ENCODE results near the gene PRTFDC1. TPM values are rescaled to one million over a fixed set of nuclear protein-coding genes. Genes with fewer than 3 reads are reported as not detected.
A peak's percentile ranks its signal among the peaks of the same experiment; 100 is the strongest.

PRTFDC1 gene
- total RNA-seq, 4 donors from 2014 or later: 3.4 to 20.6 (median 13.9) TPM

GRCh38 chr10:24965051-24965450, 12.6 kb upstream of the PRTFDC1 start:
- no peaks in the 10 kb centered on the region for H3K36me3 ChIP-seq
- H3K9me3 ChIP-seq: no peaks in the 10 kb centered on the region
- H3K27me3 ChIP-seq: no peaks in the 10 kb centered on the region
- H3K4me3 ChIP-seq: no peak overlapping the region
- no peak for TF ChIP-seq POLR2A (IDR thresholded peaks at IDR 0.05)
- no peak for TF ChIP-seq CTCF (IDR thresholded peaks at IDR 0.05)
- H3K27ac ChIP-seq: no peak overlapping the region
- no peak for DNase-seq
- H3K4me1 ChIP-seq: no peaks in the 10 kb centered on the region

- no peak overlapping the region for H3K4me3 ChIP-seq
- no peaks in the 10 kb centered on the region for H3K9me3 ChIP-seq
- H3K4me1 ChIP-seq: no peaks in the 10 kb centered on the region
- no peaks in the 10 kb centered on the region for H3K27me3 ChIP-seq
- no peak overlapping the region for H3K27ac ChIP-seq
- H3K36me3 ChIP-seq: no peaks in the 10 kb centered on the region
- TF ChIP-seq CTCF (IDR thresholded peaks at IDR 0.05) (no peak), POLR2A (IDR thresholded peaks at IDR 0.05) (no peak)
- no peak for DNase-seq
These were observed 11.2 kb upstream of the PRTFDC1 start for GRCh38 chr10:24963521-24964041.

- H3K9me3 ChIP-seq: no peaks in the 10 kb centered on the region
- no peak overlapping the region for H3K4me3 ChIP-seq
- TF ChIP-seq POLR2A (IDR thresholded peaks at IDR 0.05) (no peak), CTCF (IDR thresholded peaks at IDR 0.05) (no peak)
- H3K27ac ChIP-seq: peak overlapping the region in 1 of 4 donors; percentile 17
- H3K36me3 ChIP-seq: no peaks in the 10 kb centered on the region
- H3K4me1 ChIP-seq: no peaks in the 10 kb centered on the region
- peak in 1 of 3 donors; percentile 59 for DNase-seq
- H3K27me3 ChIP-seq: no peaks in the 10 kb centered on the region
These were observed 10.6 kb upstream of the PRTFDC1 start for GRCh38 chr10:24962995-24963394.

GRCh38 chr10:24961582-24961981, 9.2 kb upstream of the PRTFDC1 start:
- H3K4me3 ChIP-seq: no peak overlapping the region
- no peaks in the 10 kb centered on the region for H3K9me3 ChIP-seq
- no peak overlapping the region for H3K27ac ChIP-seq
- TF ChIP-seq POLR2A (IDR thresholded peaks at IDR 0.05): no peak
- no peak for TF ChIP-seq CTCF (IDR thresholded peaks at IDR 0.05)
- no peaks in the 10 kb centered on the region for H3K27me3 ChIP-seq
- DNase-seq: no peak
- no peaks in the 10 kb centered on the region for H3K36me3 ChIP-seq
- H3K4me1 ChIP-seq: no peaks in the 10 kb centered on the region

- Histone ChIP-seq H3K4me1 (no peaks in the 10 kb centered on the region), H3K27me3 (no peaks in the 10 kb centered on the region), H3K36me3 (no peaks in the 10 kb centered on the region), H3K4me3 (no peak overlapping the region), H3K9me3 (no peaks in the 10 kb centered on the region), H3K27ac (peak overlapping the region in 2 of 4 donors; percentile 33 to 67)
- DNase-seq: no peak
- no peak for TF ChIP-seq CTCF (IDR thresholded peaks at IDR 0.05)
- no peak for TF ChIP-seq POLR2A (IDR thresholded peaks at IDR 0.05)
These were observed 7.0 kb upstream of the PRTFDC1 start for GRCh38 chr10:24959382-24959730.
